Neural cell (in vitro differentiated cells): Measurements from ENCODE around the gene ETFB. TPM values are rescaled to one million over a fixed set of nuclear protein-coding genes. Genes with fewer than 3 reads are reported as not detected.
A peak's percentile ranks its signal among the peaks of the same experiment; 100 is the strongest.

ENCODE experiments used
- H2AFZ ChIP-seq: fragments of 200-600, 300-800 bp; sonication (generic), shearing (Covaris generic); 2 replicates; pipeline ENCODE4 v1.6.0; 2014; ENCODE audit warnings: low read depth, mild to moderate bottlenecking, antibody characterized with exemption, low read length, moderate library complexity
- H3F3A ChIP-seq: fragments of 200-600 bp; shearing (Covaris generic); 2 replicates; pipeline ENCODE4 v1.6.1; 2016; ENCODE audit warnings: mild to moderate bottlenecking, moderate library complexity, mixed read lengths, antibody characterized with exemption, low read length; ENCODE audit not compliant: insufficient read depth, poor library complexity, severe bottlenecking
- H3K27ac ChIP-seq: fragments of 200-600, 300-800 bp; sonication (generic), shearing (Covaris generic); 2 replicates; pipeline ENCODE4 v1.5.1; 2014; ENCODE audit warnings: mild to moderate bottlenecking, low read length, moderate library complexity
- H3K27me3 ChIP-seq: fragments of 300-800, 200-600 bp; sonication (generic), shearing (Covaris generic); 2 replicates; pipeline ENCODE4 v1.6.0; 2014; ENCODE audit warnings: mild to moderate bottlenecking, low read depth, low read length, moderate library complexity; ENCODE audit not compliant: insufficient read depth
- H3K36me3 ChIP-seq: fragments of 300-800, 200-600 bp; sonication (generic), shearing (Covaris generic); 2 replicates; pipeline ENCODE4 v1.5.1; 2014; ENCODE audit warnings: mild to moderate bottlenecking, antibody characterized with exemption, low read length, moderate library complexity; ENCODE audit not compliant: insufficient read depth
- H3K4me2 ChIP-seq: fragments of 300-800, 200-600 bp; sonication (generic), shearing (Covaris generic); 2 replicates; pipeline ENCODE4 v1.6.0; 2014; ENCODE audit warnings: mild to moderate bottlenecking, low read length
- H3K4me3 ChIP-seq: fragments of 300-800, 200-600 bp; sonication (generic), shearing (Covaris generic); 2 replicates; pipeline ENCODE4 v1.5.1; 2014; ENCODE audit warnings: mild to moderate bottlenecking, low read length, moderate library complexity
- H3K79me2 ChIP-seq: fragments of 200-600 bp; shearing (Covaris generic); replicated peaks from 2 replicates; pipeline ENCODE4 v1.6.0; 2014; ENCODE audit warnings: mild to moderate bottlenecking, low read length, moderate library complexity; ENCODE audit not compliant: insufficient read depth
- H3K9ac ChIP-seq: fragments of 300-800, 200-600 bp; sonication (generic), shearing (Covaris generic); 2 replicates; pipeline ENCODE4 v1.6.1; 2016; ENCODE audit warnings: mild to moderate bottlenecking, low read length, mixed read lengths
- H3K9me2 ChIP-seq: fragments of 200-600 bp; shearing (Covaris generic); 2 replicates; pipeline ENCODE4 v1.6.1; 2016; ENCODE audit warnings: mild to moderate bottlenecking, low read length, mixed read lengths; ENCODE audit not compliant: insufficient read depth
- H3K9me3 ChIP-seq: fragments of 200-600, 300-800 bp; sonication (generic), shearing (Covaris generic); 2 replicates; pipeline ENCODE4 v1.6.1; 2016; ENCODE audit warnings: mild to moderate bottlenecking, mixed run types, low read length, moderate library complexity, mixed read lengths
- H4K20me1 ChIP-seq: fragments of 200-600 bp; shearing (Covaris generic); 2 replicates; pipeline ENCODE4 v1.6.1; 2016; ENCODE audit warnings: mild to moderate bottlenecking, mixed run types; ENCODE audit not compliant: insufficient read depth
- EP300 ChIP-seq: fragments of 450-650 bp; conservative IDR thresholded peaks from 2 replicates; pipeline ENCODE4 v1.6.1; 2014; ENCODE audit warnings: antibody characterized with exemption, mild to moderate bottlenecking, moderate library complexity; ENCODE audit not compliant: poor library complexity, severe bottlenecking
- EZH2 ChIP-seq: fragments of 200-600, 300-800 bp; shearing (Covaris generic), sonication (generic); IDR thresholded peaks from 2 replicates; pipeline ENCODE4 v1.6.1; 2014; ENCODE audit warnings: antibody characterized with exemption, low read length, borderline replicate concordance, mild to moderate bottlenecking; ENCODE audit not compliant: insufficient read depth, poor library complexity, severe bottlenecking
- MXI1 ChIP-seq: fragments of 450-650 bp; conservative IDR thresholded peaks from 2 replicates; pipeline ENCODE4 v1.6.1; 2014; ENCODE audit warnings: antibody characterized with exemption, mild to moderate bottlenecking; ENCODE audit not compliant: poor library complexity, severe bottlenecking
- POLR2AphosphoS5 ChIP-seq: IDR thresholded peaks from 2 replicates; pipeline ENCODE4 v1.6.1; 2012
- RAD21 ChIP-seq: fragments of 450-650 bp; conservative IDR thresholded peaks from 2 replicates; pipeline ENCODE4 v1.6.1; 2014; ENCODE audit warnings: antibody characterized with exemption, mild to moderate bottlenecking, moderate library complexity
- SMC3 ChIP-seq: fragments of 450-650 bp; conservative IDR thresholded peaks from 2 replicates; pipeline ENCODE4 v1.6.1; 2014; ENCODE audit warnings: antibody characterized with exemption, mild to moderate bottlenecking, moderate library complexity; ENCODE audit not compliant: poor library complexity
- TAF1 ChIP-seq: IDR thresholded peaks from 2 replicates; pipeline ENCODE4 v1.6.1; 2012; ENCODE audit warnings: low read depth
- polyA plus RNA-seq: library from polyadenylated mRNA; depleted of rRNA; stranded (reverse); fragments of >200 nt; gene quantifications from 2 replicates; pipeline ENCODE4 v1.2.3, GENCODE V29; 2014
- TF ChIP-seq, protein P1 (sequence below): fragments of 450-650 bp; IDR thresholded peaks from 2 replicates; pipeline ENCODE4 v1.5.1; 2014; ENCODE audit warnings: antibody characterized with exemption, mild to moderate bottlenecking, moderate library complexity; ENCODE audit not compliant: poor library complexity, severe bottlenecking
- TF ChIP-seq, protein P2 (sequence below): IDR thresholded peaks from 2 replicates; pipeline ENCODE4 v1.6.1; 2012; ENCODE audit warnings: borderline replicate concordance

Gene ETFB
- polyA plus RNA-seq, 1 donor from 2014 or later: 383 TPM

DNA sequence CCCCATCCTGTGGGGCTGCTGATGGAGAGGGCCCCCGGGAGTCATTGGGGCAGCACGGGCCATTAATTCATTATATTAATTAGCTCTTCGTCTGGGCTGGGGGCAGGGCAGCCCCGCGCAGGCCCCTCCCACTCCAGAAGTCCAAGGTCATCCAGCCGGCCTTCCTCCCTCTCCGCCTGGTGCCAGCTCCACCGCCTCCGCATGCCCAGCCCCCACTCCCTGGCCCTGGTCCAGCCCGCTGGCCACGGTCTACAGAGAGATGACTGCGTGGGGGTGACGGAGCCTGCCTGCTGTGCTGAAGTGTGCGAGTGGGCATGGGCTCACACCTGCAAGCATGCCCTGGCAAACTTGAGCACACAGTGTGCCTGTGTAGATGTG lies 45.9 kb downstream of the ETFB start:
- TF ChIP-seq MXI1 (no peak), EZH2 (no peak), POLR2AphosphoS5 (no peak)
- H3K27ac ChIP-seq: no peak overlapping the region
- no peaks in the 10 kb centered on the region for H3K36me3 ChIP-seq
- no peaks in the 10 kb centered on the region for H3K9me3 ChIP-seq
- H4K20me1 ChIP-seq: no peaks in the 10 kb centered on the region
- no peaks in the 10 kb centered on the region for H3F3A ChIP-seq
- no peak overlapping the region for H3K9ac ChIP-seq
- H3K79me2 ChIP-seq: no peaks in the 10 kb centered on the region
- no peak overlapping the region for H3K4me2 ChIP-seq
- no peaks in the 10 kb centered on the region for H3K27me3 ChIP-seq
- H3K9me2 ChIP-seq: no peaks in the 10 kb centered on the region
- no peak overlapping the region for H2AFZ ChIP-seq
- peak overlapping the region; percentile 34 for H3K4me3 ChIP-seq

DNA sequence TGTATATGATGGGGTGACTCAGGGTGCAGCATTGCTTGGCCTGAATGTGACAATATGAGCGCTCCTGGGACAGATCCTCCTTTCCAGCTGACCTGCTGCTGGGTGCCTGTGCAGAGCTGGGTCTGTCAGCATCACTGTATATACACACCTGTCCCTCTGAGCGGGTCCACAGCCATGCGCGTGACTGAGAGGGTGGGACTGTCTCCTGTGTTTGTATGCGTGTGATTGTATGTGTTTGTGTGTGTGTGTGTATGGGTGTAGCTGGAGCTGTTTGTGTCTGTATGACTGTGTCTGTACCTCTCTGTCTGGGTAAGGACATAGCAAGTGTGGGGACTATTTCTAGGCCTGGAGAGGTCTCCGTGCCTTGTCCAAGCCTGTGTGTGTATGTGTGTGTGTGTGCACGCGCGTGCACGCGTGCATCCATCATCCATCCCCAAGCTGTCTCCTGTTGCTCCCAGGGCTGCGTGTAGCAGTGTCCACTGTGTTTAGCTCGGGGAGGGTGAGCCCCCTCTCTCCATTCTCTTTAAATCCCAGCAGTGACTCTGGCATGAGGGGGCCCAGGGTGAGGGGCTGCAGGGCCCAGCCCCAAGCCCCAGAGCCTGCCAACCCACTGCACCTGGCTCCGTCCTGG lies 46.4 kb downstream of the ETFB start:
- no peak overlapping the region for H3K27ac ChIP-seq

DNA sequence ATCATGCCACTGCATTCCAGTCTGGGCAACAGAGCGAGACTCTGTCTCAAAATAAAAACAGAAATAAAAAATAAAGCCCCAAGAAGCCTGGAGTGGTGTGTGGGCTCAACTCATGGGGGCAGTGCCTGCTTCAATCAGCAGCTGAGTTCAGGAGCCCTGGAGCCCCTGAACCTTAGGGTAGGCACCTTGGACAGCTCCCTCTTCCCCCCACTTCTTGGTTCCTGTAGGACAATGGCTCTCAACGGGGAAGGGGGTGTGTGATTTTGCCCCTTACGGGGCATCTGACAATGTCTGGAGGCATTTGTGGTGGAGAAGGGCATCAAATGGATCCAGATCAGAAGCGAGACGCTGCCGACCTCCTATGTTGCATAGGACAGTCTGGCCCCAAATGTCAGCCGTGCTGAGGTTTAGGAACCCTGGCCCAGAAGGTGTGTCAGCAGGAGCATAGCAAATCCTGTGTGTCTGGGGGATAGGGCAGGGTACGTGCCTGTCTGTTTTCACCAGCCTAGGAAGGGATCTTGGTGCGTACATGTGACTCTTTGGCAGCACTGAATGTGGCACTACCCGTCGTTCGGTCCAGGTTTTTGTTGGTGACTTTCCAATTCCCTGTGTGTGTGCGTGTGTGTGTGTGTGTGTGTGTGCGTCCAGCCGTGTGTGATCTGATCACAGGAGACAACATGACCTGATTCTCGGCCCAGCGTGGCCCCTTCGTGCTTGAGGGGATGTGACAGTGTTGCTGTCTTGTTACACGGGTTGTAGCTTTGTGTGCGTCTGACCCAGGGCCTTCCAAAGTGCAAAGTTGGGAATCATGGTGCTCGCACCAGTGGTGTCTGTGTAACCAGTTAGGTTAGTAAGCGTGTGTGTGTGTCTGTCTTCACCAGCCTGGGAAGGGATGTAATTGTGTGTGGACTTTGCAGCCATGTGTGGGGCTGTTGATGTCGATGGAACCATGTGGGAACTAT lies 47.2 kb downstream of the ETFB start:
- Histone ChIP-seq H3K4me3 (peak overlapping the region; percentile 34), H3K9ac (peak overlapping the region; percentile 31), H3K27ac (no peak overlapping the region), H3K27me3 (no peaks in the 10 kb centered on the region), H3F3A (no peaks in the 10 kb centered on the region), H3K9me2 (no peaks in the 10 kb centered on the region), H3K4me2 (no peak overlapping the region), H2AFZ (no peak overlapping the region), H3K36me3 (no peaks in the 10 kb centered on the region), H3K9me3 (no peaks in the 10 kb centered on the region), H3K79me2 (no peaks in the 10 kb centered on the region), H4K20me1 (no peaks in the 10 kb centered on the region)
- no peak for TF ChIP-seq TAF1
- TF ChIP-seq POLR2AphosphoS5: no peak
- no peak for TF ChIP-seq RAD21
- TF ChIP-seq, protein P1, sequence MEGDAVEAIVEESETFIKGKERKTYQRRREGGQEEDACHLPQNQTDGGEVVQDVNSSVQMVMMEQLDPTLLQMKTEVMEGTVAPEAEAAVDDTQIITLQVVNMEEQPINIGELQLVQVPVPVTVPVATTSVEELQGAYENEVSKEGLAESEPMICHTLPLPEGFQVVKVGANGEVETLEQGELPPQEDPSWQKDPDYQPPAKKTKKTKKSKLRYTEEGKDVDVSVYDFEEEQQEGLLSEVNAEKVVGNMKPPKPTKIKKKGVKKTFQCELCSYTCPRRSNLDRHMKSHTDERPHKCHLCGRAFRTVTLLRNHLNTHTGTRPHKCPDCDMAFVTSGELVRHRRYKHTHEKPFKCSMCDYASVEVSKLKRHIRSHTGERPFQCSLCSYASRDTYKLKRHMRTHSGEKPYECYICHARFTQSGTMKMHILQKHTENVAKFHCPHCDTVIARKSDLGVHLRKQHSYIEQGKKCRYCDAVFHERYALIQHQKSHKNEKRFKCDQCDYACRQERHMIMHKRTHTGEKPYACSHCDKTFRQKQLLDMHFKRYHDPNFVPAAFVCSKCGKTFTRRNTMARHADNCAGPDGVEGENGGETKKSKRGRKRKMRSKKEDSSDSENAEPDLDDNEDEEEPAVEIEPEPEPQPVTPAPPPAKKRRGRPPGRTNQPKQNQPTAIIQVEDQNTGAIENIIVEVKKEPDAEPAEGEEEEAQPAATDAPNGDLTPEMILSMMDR: no peak
- TF ChIP-seq EZH2: no peak
- TF ChIP-seq, protein P2, sequence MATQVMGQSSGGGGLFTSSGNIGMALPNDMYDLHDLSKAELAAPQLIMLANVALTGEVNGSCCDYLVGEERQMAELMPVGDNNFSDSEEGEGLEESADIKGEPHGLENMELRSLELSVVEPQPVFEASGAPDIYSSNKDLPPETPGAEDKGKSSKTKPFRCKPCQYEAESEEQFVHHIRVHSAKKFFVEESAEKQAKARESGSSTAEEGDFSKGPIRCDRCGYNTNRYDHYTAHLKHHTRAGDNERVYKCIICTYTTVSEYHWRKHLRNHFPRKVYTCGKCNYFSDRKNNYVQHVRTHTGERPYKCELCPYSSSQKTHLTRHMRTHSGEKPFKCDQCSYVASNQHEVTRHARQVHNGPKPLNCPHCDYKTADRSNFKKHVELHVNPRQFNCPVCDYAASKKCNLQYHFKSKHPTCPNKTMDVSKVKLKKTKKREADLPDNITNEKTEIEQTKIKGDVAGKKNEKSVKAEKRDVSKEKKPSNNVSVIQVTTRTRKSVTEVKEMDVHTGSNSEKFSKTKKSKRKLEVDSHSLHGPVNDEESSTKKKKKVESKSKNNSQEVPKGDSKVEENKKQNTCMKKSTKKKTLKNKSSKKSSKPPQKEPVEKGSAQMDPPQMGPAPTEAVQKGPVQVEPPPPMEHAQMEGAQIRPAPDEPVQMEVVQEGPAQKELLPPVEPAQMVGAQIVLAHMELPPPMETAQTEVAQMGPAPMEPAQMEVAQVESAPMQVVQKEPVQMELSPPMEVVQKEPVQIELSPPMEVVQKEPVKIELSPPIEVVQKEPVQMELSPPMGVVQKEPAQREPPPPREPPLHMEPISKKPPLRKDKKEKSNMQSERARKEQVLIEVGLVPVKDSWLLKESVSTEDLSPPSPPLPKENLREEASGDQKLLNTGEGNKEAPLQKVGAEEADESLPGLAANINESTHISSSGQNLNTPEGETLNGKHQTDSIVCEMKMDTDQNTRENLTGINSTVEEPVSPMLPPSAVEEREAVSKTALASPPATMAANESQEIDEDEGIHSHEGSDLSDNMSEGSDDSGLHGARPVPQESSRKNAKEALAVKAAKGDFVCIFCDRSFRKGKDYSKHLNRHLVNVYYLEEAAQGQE: no peak
- no peak for TF ChIP-seq EP300

More for the DNA sequence above, 46.4 kb downstream of the ETFB start:
- TF ChIP-seq RAD21: no peak
- TF ChIP-seq MXI1: no peak
- no peak for TF ChIP-seq EP300
- TF ChIP-seq, protein P2: no peak
- TF ChIP-seq SMC3: no peak
- TF ChIP-seq TAF1: no peak
- Histone ChIP-seq H3K79me2 (no peaks in the 10 kb centered on the region), H4K20me1 (no peaks in the 10 kb centered on the region), H3K4me2 (no peak overlapping the region), H3K27me3 (no peaks in the 10 kb centered on the region), H3K4me3 (peak overlapping the region; percentile 34), H3K36me3 (no peaks in the 10 kb centered on the region), H2AFZ (no peak overlapping the region), H3K9me2 (no peaks in the 10 kb centered on the region), H3F3A (no peaks in the 10 kb centered on the region), H3K9ac (peak overlapping the region; percentile 31), H3K9me3 (no peaks in the 10 kb centered on the region)
